NCI-H1092 treated with DMSO at 0.1 percent for 48 hours (cell line): ENCODE results near the gene CREB3L1.

Source experiments
- DNase-seq: peaks from one replicate; lab custom pipeline; 2025; lab: John Stamatoyannopoulos, UW

Gene CREB3L1

DNA sequence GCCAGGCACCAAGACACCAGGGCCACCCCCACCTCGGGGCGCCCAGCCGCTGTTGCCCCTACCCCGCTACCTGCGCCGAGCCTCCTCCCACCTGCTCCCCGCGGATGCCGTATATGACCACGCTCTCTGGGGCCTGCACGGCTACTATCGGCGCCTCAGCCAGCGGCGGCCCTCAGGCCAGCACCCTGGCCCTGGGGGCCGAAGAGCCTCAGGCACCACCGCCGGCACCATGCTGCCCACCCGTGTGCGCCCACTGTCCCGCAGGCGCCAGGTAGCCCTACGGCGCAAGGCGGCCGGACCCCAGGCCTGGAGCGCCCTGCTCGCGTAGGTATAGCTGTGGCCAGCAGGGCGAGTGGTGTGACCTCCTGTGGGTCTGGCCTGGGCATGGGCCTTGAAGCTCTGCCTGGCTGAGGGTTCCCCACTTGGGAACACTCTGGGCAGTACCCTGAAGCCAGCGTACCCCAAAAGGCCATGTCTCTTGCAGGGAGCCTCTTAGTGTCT lies 89.2 kb downstream of the CREB3L1 start:
- DNase-seq = no peak

DNA sequence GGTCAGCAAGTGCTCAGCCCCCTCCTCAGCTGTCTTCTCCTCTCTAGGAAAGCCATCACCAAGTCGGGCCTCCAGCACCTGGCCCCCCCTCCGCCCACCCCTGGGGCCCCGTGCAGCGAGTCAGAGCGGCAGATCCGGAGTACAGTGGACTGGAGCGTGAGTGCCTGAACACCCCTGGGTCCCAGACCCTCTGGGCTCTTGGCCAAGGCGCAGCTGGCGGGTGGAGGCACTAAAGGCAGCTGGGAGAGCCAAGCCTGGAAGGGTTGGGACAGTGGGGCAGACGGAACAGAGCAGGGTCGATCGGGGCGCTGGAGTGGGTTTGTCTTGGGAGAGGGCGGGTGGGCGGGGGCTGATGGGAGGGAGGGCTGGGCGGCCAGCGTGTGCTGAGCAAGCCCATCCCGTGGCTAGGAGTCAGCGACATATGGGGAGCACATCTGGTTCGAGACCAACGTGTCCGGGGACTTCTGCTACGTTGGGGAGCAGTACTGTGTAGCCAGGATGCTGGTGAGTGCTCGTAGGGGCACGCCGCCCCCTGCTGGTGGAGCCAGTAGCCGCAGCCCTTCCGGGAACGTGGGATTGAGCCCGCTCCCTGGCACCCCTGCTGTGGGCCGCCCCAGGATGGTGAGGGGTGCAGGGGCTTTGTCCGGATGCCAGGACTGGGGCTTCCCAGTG lies 89.9 kb downstream of the CREB3L1 start:
- DNase-seq = peak; percentile 21

DNA sequence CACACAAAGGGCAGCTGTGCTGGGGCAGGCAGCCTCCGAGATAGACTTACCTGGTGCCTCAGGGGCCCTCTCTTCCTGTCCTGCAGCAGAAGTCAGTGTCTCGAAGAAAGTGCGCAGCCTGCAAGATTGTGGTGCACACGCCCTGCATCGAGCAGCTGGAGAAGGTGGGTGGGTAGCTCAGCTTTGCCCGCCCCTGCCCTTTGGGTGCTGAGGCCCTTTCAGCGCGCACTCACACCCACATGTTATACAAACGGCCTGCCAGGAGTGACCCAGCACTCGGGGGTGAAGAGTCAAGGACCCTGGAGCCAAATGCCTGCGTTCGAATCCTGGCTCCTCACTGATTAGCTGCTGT lies 90.4 kb downstream of the CREB3L1 start:
- no peak for DNase-seq

DNA sequence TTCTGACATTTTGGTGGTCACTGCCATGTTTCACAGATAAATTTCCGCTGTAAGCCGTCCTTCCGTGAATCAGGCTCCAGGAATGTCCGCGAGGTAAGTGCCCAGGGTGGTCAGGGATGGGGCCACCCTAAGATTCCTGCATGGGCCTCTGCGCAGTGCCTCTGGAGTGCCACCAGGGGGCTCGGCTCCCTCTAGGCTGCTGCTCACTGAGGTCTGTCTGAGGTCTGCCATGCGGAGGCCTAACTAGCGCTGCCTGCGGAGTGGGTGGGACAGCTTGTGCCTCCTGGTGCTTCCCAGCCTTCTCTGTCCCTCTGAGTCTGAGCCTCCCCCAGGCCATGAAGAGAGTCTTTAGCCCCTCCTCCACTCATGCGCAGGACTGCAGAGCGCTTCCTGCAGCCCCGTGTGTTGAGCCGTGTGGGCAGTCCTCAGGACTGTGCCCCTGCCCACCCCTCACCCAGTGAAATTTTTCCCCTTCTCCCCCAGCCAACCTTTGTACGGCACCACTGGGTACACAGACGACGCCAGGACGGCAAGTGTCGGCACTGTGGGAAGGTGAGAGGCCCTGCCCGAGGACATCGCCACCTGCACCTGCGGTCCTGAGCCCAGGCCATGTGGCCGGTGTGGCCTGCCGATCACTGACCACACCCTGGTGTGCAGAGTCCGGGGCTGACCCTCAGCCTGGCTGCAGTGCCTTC lies 92.1 kb downstream of the CREB3L1 start:
- peak; percentile 32 for DNase-seq

DNA sequence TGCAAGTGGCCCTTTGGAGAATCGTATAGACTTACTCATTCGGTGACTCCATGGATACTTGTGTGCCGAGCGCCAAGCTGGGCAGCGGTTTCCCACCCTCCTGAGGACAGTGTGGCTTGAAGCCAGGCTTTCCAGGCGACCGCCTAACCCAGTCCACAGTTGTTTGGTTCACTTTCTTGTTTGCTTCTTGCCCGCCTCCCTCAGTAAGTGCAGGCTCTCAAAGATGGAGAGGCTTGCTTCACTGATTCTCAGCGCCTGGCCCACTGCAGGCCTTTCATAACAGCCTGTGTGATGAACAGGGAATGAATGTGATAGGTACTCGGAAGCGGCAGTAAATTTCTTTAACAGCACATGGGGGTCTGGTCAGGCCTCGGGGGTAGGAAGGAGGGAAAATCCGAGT lies 92.8 kb downstream of the CREB3L1 start:
- no peak for DNase-seq
